Activated naive CD4-positive, alpha-beta T cell treated with anti-CD3 and anti-CD28 coated beads, Interleukin-2, amount 50 U/mL, for 16 hours (primary cell): Measurements from ENCODE around the gene MAGEA10.
"Not testable (repeated sequence)": the region's sequence is repeated elsewhere in the genome, so short reads cannot be mapped to it uniquely, and the experiment has no call there.

Source experiments
- DNase-seq: peaks from one replicate; pipeline ENCODE4 v3.0.0-alpha.2; 2020

Gene MAGEA10

GRCh38 chrX:152138388-152138784 is at the start of gene MAGEA10:
TSS of gene MAGEA10 (minus strand) at chrX:152138577. CDS start at chrX:152135620, 2,957 bp downstream.
- DNase-seq = no peak

GRCh38 chrX:152177497-152178269 is 39.3 kb upstream of the MAGEA10 start:
- DNase-seq = no peak

- DNase-seq = no peak
Observed at GRCh38 chrX:152177052-152177451, 38.7 kb upstream of the MAGEA10 start.

- DNase-seq = not testable (repeated sequence)
Observed at GRCh38 chrX:152175892-152176291, 37.5 kb upstream of the MAGEA10 start.

GRCh38 chrX:152173923-152174322 is 35.5 kb upstream of the MAGEA10 start:
- not testable (repeated sequence) for DNase-seq

- DNase-seq = no peak
Observed at GRCh38 chrX:152170621-152171020, 32.2 kb upstream of the MAGEA10 start.

GRCh38 chrX:152165033-152165743 is 26.8 kb upstream of the MAGEA10 start:
- no peak for DNase-seq

- no peak for DNase-seq
Observed at GRCh38 chrX:152157042-152157441, 18.7 kb upstream of the MAGEA10 start.

GRCh38 chrX:152155766-152156310 is 17.5 kb upstream of the MAGEA10 start:
- no peak for DNase-seq

GRCh38 chrX:152154050-152154449 is 15.7 kb upstream of the MAGEA10 start:
- no peak for DNase-seq

GRCh38 chrX:152151256-152151655 is 12.9 kb upstream of the MAGEA10 start:
- no peak for DNase-seq

GRCh38 chrX:152149648-152150047 is 11.3 kb upstream of the MAGEA10 start:
- no peak for DNase-seq

GRCh38 chrX:152139589-152139988 is 1.2 kb upstream of the MAGEA10 start:
- no peak for DNase-seq

- DNase-seq = no peak
Observed at GRCh38 chrX:152137771-152138387, 498 bp downstream of the MAGEA10 start.

- no peak for DNase-seq
Observed at GRCh38 chrX:152136312-152136711, 2.1 kb downstream of the MAGEA10 start.

- no peak for DNase-seq
Observed at GRCh38 chrX:152131525-152131924, 6.9 kb downstream of the MAGEA10 start.

GRCh38 chrX:152129069-152129844 is 9.1 kb downstream of the MAGEA10 start:
- not testable (repeated sequence) for DNase-seq

- DNase-seq = no peak
Observed at GRCh38 chrX:152117305-152117704, 21.1 kb downstream of the MAGEA10 start.

- DNase-seq = no peak
Observed at GRCh38 chrX:152108527-152108926, 29.9 kb downstream of the MAGEA10 start.

GRCh38 chrX:152103866-152104265 is 34.5 kb downstream of the MAGEA10 start:
- DNase-seq = no peak

GRCh38 chrX:152086141-152086540 is 52.2 kb downstream of the MAGEA10 start:
- DNase-seq = no peak
